Kidney (tissue), 14 donors: ENCODE data around the gene FNIP2. TPM values are rescaled to one million over a fixed set of nuclear protein-coding genes. Genes with fewer than 3 reads are reported as not detected.
"Not testable (repeated sequence)": the region's sequence is repeated elsewhere in the genome, so short reads cannot be mapped to it uniquely, and the experiment has no call there.

Experiments
- DNase-seq, 5 donors: peaks; one replicate each; pipeline ENCODE4 v3.0.0-alpha.2; 2013 to 2020
- FAIRE-seq: peaks from 2 replicates; lab custom pipeline; 2012; peaks lifted over from hg19 to GRCh38; lab: Jason Lieb, UNC
- H3K27ac ChIP-seq, 2 donors: one replicate each; pipeline ENCODE4 v1.7.0; 2013; ENCODE audit warnings: low read depth in 2 of 2, low read length in 2 of 2, inconsistent platforms in 1 of 2
- H3K27me3 ChIP-seq: one replicate; pipeline ENCODE4 v1.7.1; 2013; ENCODE audit warnings: low read length, inconsistent platforms; ENCODE audit not compliant: control insufficient read depth, insufficient read depth
- H3K36me3 ChIP-seq, 3 donors: one replicate each; pipeline versions ENCODE4 v1.7.0 to v1.7.1; 2013; ENCODE audit warnings: low read length in 3 of 3, control low read depth in 1 of 3, inconsistent platforms in 1 of 3; ENCODE audit not compliant: insufficient read depth in 3 of 3, control insufficient read depth in 2 of 3
- H3K4me1 ChIP-seq, 3 donors: one replicate each; pipeline versions ENCODE4 v1.7.0 to v1.7.1; 2013; ENCODE audit warnings: low read length in 3 of 3, inconsistent platforms in 1 of 3, low read depth in 1 of 3; ENCODE audit not compliant: control insufficient read depth in 2 of 3, insufficient read depth in 2 of 3
- H3K4me3 ChIP-seq, 3 donors: one replicate each; pipeline versions ENCODE4 v1.7.0 to v1.8.1; 2013; ENCODE audit warnings: low read length in 3 of 3, control low read depth in 1 of 3, inconsistent platforms in 1 of 3
- H3K9ac ChIP-seq, 3 donors: one replicate each; pipeline versions ENCODE4 v1.7.0 to v1.7.1; 2013; ENCODE audit warnings: low read length in 3 of 3, control low read depth in 1 of 3, inconsistent platforms in 1 of 3
- H3K9me3 ChIP-seq, 3 donors: one replicate each; pipeline versions ENCODE4 v1.7.0 to v1.7.1; 2013; ENCODE audit warnings: low read length in 3 of 3, control low read depth in 1 of 3, inconsistent platforms in 1 of 3; ENCODE audit not compliant: control insufficient read depth in 2 of 3, insufficient read depth in 1 of 3
- CTCF ChIP-seq: IDR thresholded peaks from 3 replicates; pipeline ENCODE4 v1.5.1; 2012; ENCODE audit warnings: mild to moderate bottlenecking, moderate library complexity, borderline replicate concordance; ENCODE audit not compliant: insufficient read depth; ENCODE audit errors: extremely low read depth
- intact Hi-C: fragments of 100-400 bp; cut with DNase I; formaldehyde crosslinking; loops from one replicate; pipeline ENCODE4 v1.11.1; 2022
- polyA plus RNA-seq: library from polyadenylated mRNA; stranded (reverse); fragments of 350-450 nt; fragmentation: Illumina TruSeq; extraction: RNeasy Lipid Tissue Mini Kit (QIAGEN cat#74804); gene quantifications from one replicate; pipeline ENCODE4 v1.2.3, GENCODE V29; 2014; ENCODE audit warnings: low read depth, low replicate concordance; ENCODE audit not compliant: insufficient read depth
- total RNA-seq: library from RNA; stranded (reverse); fragmentation: NEBNext Ultra II Directional; extraction: Animal tissue kit (Norgen Biotek cat#: 25700); gene quantifications from one replicate; pipeline ENCODE4 v1.2.1, GENCODE V29; 2021
- donor health status: control.
- donor health status: control.
- donor health status: control.
- donor health status: control.
- donor health status: control.
- donor health status: DM: yes; HTN: yes; CAD: no.
- donor health status: Normal renal cell carcinoma (clear cell type).

FNIP2 gene
- total and polyA plus RNA-seq, 2 donors from 2014 or later: 13.2 to 65.1 TPM

- no peak for TF ChIP-seq CTCF
- no peaks in the 10 kb centered on the region for H3K27me3 ChIP-seq
- intact Hi-C loops: no loop called here
- no peaks in the 10 kb centered on the region for H3K9me3 ChIP-seq
- peaks cover 2 to 32% (median 15%) of the 10 kb centered on the region in 3 donors for H3K36me3 ChIP-seq
- H3K27ac ChIP-seq: no peak overlapping the region
- FAIRE-seq (no peak), DNase-seq (no peak)
- no peaks in the 10 kb centered on the region for H3K4me1 ChIP-seq
- H3K9ac ChIP-seq: no peak overlapping the region
- no peak overlapping the region for H3K4me3 ChIP-seq
Measured at GRCh38 chr4:158894826-158895225, 126.0 kb downstream of the FNIP2 start.

GRCh38 chr4:158895797-158896576, 127.2 kb downstream of the FNIP2 start:
- TF ChIP-seq CTCF: no peak
- H3K4me1 ChIP-seq: no peaks in the 10 kb centered on the region
- H3K36me3 ChIP-seq: peaks cover 2 to 24% (median 15%) of the 10 kb centered on the region in 3 donors
- H3K27ac ChIP-seq: peak overlapping the region in 1 of 2 donors; percentile 48
- FAIRE-seq: no peak
- intact Hi-C loops: no loop called here
- H3K9me3 ChIP-seq: no peaks in the 10 kb centered on the region
- peak in 3 of 5 donors; percentile 30 to 50 (median 41) for DNase-seq
- no peak overlapping the region for H3K4me3 ChIP-seq
- no peak overlapping the region for H3K9ac ChIP-seq
- no peaks in the 10 kb centered on the region for H3K27me3 ChIP-seq

GRCh38 chr4:158896577-158897238, 127.9 kb downstream of the FNIP2 start:
- FAIRE-seq, H3K27me3 ChIP-seq, H3K9me3 ChIP-seq, intact Hi-C loops, H3K4me1 ChIP-seq, H3K4me3 ChIP-seq, H3K9ac ChIP-seq: not testable (repeated sequence)
- H3K36me3 ChIP-seq: peaks cover 0 to 24% (median 15%) of the 10 kb centered on the region in 3 donors
- peak in 1 of 5 donors; percentile 35 for DNase-seq
- peak overlapping the region in 1 of 2 donors; percentile 48 for H3K27ac ChIP-seq

GRCh38 chr4:158900408-158900807, 131.6 kb downstream of the FNIP2 start:
- H3K4me3 ChIP-seq, DNase-seq, H3K27ac ChIP-seq, H3K9me3 ChIP-seq, H3K9ac ChIP-seq, intact Hi-C loops, FAIRE-seq, H3K27me3 ChIP-seq, H3K4me1 ChIP-seq: not testable (repeated sequence)
- H3K36me3 ChIP-seq: peaks cover 0 to 20% (median 11%) of the 10 kb centered on the region in 3 donors

- H3K4me3 ChIP-seq, FAIRE-seq, intact Hi-C loops, H3K27me3 ChIP-seq, H3K9ac ChIP-seq, H3K9me3 ChIP-seq, H3K4me1 ChIP-seq, H3K27ac ChIP-seq: not testable (repeated sequence)
- peaks cover 0 to 16% (median 7%) of the 10 kb centered on the region in 3 donors for H3K36me3 ChIP-seq
- peak in 3 of 5 donors; percentile 30 to 48 (median 36) for DNase-seq
Measured at GRCh38 chr4:158902280-158903078, 133.7 kb downstream of the FNIP2 start.
